Stimulated activated CD4-positive, alpha-beta T cell treated with anti-CD3 and anti-CD28 coated beads, Interleukin-12 subunit alpha, Interleukin-12 subunit beta, amount 100 ng/mL, for 24 hours (primary cell): ENCODE results near the gene WDR37.
"Not testable (repeated sequence)": the region's sequence is repeated elsewhere in the genome, so short reads cannot be mapped to it uniquely, and the experiment has no call there.

Experiments used
- DNase-seq, 2 experiments: peaks; one replicate each; pipeline ENCODE4 v3.0.0-alpha.2; 2020; ENCODE audit warnings: low read depth in 2 of 2

WDR37 gene

GRCh38 chr10:1104971-1105370 is 48.8 kb downstream of the WDR37 start:
- DNase-seq = no peak

GRCh38 chr10:1107004-1107403 is 50.8 kb downstream of the WDR37 start:
- no peak for DNase-seq

DNA sequence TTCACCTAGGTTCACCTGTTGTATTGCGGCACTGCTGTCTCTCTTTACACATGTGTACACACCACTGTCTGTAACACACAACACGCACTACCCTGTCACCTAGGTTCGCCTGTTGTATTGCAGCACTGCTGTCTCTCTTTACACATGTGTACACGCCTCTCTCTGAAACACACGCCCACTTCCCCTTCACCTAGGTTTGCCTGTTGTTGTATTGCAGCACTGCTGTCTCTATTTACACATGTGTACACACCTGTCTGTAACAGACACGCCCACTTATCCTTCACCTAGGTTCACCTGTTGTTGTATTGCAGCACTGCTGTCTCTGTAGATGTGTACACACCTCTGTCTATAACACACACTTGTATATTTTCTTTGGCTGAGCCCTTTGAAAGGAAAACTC is 51.5 kb downstream of the WDR37 start:
- DNase-seq = no peak

DNA sequence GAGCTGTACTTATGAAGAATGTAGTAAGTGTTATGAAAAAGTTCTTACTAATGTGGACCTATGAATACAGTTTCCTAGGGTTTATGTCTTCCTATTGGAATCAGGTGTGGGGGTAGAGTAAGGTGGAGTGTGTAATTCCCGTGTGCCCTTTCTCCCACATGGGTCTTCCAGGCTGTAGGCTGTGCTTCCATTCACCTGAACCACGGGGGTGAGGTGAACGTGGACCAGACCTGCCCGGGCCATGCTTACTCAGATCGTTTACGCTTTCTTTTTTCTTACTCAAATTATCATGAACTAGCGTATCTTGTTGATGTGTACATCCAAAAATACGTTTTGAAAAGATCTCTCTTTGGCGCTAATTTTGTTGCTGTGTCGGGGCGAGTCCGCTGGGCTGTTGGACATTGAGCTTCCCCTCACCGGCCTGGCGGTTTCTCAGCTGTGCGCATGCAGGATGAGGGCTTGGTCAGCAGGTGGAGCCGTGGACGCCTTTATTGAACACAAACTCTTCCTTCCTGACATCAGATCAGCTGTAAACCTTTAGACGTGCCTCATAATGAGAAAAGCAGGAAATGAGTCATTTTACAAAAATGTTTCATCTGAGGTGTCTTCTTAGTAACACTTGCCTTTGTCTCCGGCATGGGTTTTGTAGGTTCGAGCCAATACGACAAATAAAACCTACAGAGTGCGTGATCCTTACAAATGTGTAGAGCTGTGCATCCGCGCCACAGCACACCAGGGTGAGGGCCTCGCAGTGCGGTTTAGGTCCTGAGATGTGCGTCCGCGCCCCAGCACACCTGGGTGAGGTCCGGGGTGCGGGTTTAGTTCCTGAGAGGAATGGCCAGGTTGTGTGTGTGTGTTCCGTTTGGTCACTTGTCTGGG is 53.8 kb downstream of the WDR37 start:
- peak; percentile 54 to 71 for DNase-seq

DNA sequence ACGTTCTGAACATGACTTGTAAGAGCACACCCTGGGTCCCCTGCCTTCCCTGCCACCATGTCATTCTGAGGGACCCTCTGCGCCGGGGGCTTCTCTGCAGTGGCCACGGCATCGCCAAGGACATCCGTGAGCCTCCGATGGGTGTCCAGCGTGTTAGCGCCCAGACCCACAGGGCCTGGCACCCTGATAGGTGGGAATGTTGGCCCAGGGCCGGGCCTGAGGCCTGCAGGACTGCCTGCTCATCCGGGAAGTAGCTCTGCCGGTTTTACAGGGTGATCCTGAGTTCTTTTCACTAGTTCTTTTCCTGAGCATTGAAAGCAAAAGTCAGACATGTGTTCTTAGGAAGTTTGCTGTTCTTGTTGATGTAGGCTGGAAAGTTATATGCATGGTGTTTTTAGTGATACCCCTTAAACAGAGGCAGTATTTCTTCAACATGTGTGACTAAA is 54.5 kb downstream of the WDR37 start:
- DNase-seq = no peak

DNA sequence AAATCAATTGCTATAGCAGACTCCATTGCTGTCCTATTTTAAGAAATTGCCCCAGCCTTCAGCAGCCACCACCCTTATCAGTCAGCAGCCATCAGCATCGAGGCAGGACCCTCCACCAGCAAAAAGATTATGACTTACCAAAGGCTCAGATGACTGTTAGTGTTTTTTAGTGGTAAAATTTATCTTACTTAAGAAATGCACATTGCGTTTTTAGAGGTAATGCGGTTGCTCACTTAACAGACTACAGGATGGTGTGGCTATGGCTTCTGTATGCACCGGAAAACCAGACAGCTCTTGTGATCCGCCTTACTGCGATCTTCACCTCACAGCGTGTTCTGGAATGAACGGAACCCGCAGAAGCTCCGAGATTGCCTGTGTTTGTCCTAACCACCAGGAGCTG is 58.1 kb downstream of the WDR37 start:
- no peak for DNase-seq

DNA sequence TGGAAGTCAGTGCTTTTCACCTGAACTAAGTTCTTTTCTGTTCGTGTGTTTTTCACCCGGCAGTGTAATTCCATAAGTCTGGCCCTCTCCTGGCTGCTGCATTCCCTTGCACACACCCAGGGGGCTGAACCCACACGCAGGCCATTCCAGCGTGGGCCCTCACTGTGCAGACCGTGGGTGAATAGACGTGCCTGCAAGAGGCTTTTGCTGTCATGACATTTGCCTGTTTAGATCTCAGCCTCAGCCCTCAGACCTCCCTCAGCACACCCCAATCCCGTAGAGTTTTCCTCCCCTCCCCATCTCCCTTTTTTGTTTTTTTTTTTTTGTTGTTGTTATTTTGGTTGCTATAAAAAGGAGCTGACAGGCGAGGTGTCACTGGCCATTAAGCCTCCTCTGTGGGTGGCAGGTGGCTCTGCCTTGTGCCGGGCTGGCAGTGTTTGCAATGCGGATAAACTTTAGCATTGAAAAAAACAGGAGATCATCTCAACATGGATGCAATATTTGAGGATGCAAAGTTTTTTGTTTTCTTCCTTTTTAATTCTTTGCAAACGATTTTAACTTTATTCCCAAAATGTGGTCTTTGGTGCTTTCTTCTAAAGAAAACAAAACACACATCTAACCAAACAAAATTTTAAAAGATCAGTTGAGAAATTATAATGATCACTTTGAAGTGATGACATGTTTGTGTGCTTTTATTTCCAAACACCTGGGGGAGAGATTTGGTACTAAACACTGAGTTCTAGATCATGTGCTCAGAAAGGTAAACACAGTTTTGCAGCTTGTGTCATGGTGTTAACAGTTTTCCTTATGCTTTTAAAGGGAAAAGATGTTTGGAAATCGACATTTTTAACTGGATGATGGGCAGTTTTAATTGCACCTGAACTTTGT is 58.8 kb downstream of the WDR37 start:
- no peak for DNase-seq

DNA sequence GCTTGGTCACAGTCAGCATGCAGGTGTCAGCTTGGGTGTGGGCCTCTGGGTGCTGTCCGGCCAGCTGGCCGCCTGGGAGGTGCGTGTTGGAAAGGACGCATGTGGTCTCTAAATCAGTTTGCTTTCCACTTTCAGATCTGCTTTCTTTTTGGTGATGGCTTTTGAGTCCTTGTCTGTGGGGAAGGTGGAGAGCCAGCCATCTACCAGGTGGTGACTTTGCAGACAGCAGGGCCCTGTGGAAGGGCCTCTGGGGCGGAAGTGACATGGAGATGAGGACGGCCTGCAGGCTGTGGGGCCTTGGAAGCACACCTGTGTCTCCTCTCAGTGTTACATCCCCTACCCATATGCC is 59.4 kb downstream of the WDR37 start:
- DNase-seq = no peak

- DNase-seq = no peak
These were observed 59.9 kb downstream of the WDR37 start for GRCh38 chr10:1116051-1116450.

- DNase-seq = no peak
These were observed 60.6 kb downstream of the WDR37 start for GRCh38 chr10:1116696-1117280.

- no peak for DNase-seq
These were observed 61.5 kb downstream of the WDR37 start for GRCh38 chr10:1117651-1118050.

DNA sequence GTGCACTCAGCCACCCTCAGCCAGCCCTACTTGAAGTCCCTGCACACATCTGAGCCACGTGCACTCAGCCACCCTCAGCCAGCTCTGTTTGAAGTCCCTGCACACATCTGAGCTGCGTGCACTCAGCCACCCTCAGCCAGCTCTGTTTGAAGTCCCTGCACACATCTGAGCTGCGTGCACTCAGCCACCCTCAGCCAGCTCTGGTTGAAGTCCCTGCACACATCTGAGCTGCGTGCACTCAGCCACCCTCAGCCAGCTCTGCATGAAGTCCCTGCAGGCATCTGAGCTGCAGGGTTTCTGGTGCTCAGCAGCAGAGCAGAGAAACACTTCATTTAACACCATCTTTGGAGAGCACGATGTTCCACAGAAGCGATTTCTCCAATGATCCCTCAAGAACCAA is 62.1 kb downstream of the WDR37 start:
- DNase-seq = not testable (repeated sequence)

GRCh38 chr10:1119027-1119426 is 62.8 kb downstream of the WDR37 start:
- no peak for DNase-seq

GRCh38 chr10:1119501-1119900 is 63.3 kb downstream of the WDR37 start:
- no peak for DNase-seq

DNA sequence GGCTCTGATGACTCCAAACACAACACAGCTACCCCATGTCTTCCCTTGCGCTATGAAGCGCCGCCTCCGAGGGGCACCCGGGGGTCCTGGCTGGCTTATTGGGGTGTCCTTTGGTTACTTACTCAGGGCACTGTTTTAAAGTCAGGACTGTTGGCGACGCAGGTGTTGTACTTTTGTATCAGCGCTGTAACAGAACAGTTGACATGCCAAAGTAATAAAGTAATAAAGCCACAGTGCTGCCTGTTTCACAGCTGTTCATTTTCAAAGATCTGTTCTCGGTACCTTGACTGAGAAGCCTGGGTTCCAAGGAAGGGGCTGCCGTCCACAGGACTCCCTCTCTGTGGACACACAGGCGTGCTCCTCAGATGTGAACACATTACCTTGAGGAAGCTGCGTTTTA is 64.1 kb downstream of the WDR37 start:
- DNase-seq = no peak

DNA sequence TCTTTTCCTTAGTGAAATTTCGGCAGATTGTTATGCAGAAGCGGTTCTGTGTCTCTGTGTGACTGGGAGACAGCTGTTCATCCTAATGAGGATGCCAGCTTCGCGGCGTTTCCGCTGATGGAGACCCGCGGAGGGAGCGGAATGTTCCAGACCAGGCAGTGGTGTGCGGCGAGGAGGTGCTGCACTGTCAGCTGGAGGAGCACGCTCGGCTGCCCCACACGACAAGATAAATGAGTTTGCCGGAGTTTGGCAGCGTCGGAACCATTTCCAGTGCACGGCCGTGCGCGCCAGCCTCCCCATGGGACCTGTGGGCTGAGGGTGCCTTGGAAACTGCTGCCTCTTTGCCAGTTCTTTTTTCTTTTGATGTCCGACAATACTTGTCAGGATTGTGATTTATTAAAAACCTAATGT is 64.6 kb downstream of the WDR37 start:
- DNase-seq = no peak

- DNase-seq = no peak
These were observed 65.2 kb downstream of the WDR37 start for GRCh38 chr10:1121271-1121970.

GRCh38 chr10:1122349-1122748 is 66.2 kb downstream of the WDR37 start:
- no peak for DNase-seq

DNA sequence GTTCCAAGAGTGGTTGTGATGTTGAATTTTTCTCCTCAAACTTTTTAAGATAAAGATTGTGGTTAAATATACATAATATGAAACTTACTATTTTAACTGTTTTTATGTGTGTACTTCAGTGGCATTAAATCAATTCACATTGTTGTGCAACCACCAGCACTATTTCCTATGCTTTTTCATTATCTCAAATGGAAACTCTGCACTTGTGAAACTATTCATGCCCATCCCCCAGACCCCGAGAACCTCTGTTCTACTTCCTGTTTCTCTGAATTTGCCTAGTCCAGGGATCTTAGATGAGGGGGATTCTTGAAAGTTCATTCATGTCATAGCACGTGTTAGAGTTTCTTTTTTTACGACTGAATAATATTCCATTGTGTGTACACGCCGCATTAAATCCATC is 67.0 kb downstream of the WDR37 start:
- no peak for DNase-seq

- DNase-seq = no peak
These were observed 67.8 kb downstream of the WDR37 start for GRCh38 chr10:1123972-1124371.

- DNase-seq = no peak
These were observed 68.6 kb downstream of the WDR37 start for GRCh38 chr10:1124796-1125195.

- DNase-seq = no peak
These were observed 70.3 kb downstream of the WDR37 start for GRCh38 chr10:1126461-1126860.
